GDM1 (cell line): Measurements from ENCODE around the gene TRPM3.

Source experiments
- DNase-seq: peaks from one replicate; lab custom pipeline; 2025; lab: John Stamatoyannopoulos, UW

Gene TRPM3

DNA sequence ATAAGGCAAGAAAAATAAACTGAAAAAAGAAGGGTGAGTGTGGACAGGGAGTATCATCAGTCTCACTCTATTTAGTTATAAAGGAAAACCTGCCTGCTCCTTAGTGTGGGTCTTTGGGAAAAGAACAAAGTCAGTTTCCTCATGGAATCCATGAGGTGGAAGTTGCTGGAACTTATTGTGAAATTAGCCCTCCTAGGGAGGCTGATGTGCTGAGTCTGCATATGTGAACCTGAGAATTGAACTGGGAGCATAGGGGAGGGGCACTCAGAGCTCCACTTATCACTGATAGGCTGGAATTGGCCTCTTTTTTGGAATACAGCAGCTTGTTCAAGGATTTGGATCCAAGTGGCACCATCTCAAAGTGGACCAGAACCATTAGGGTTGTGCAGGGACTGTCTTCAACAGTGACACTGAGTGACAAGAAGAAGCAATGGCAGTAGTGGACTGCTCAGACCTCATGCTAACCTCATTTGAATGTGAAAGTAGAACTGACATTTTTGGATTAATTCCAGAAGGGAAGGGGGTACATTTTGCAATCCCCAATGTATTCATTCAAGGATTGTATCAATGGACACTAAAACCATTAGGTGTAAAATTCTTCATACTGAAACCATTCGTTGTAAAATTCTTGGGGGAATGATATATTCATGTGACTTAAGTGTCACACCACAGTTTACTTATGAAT, 603.4 kb downstream of the TRPM3 start:
- DNase-seq = no peak

- DNase-seq = no peak
Observed at GRCh38 chr9:70514273-70514672, 607.1 kb downstream of the TRPM3 start.

DNA sequence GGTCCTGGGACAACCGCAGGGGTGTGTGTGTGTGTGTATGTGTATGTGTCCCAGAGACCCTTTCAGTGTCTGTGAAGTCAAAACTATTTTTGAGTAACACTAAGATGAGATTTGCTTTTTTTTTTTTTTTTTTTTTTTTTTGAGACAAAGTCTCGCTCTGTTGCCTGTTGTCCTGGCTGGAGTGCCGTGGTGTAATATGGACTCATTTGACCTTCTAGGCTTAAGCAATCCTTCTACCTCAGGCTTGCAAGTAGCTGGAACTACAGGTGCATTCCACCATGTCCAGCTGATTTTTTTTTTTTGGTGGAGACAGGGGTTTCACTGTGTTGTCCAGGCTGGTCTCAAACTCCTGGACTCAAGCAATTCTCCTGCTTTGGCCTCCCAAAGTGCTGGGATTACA, 609.6 kb downstream of the TRPM3 start:
- no peak for DNase-seq

GRCh38 chr9:70510157-70510770, 611.2 kb downstream of the TRPM3 start:
- peak; percentile 13 for DNase-seq

DNA sequence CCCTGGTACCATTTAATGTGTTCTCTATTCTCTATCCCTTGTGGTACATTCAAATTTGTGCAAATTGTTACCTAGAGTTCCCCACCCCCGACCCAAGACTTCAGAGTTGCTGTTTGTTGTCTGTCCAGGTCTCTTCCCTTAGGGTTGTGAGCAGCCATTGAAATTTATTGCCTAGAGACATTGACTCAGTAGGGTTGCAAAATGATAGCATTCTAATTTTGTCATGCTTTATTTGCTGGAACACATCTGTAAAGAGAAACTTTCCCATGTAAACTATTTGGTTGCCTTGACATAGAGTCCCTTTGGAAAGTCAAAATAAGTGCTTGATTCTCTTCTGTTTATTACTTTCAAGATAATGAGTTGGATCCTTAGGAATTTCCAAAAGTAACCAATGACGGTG, 615.3 kb downstream of the TRPM3 start:
- DNase-seq = no peak

- DNase-seq = no peak
Observed at GRCh38 chr9:70504834-70505233, 616.6 kb downstream of the TRPM3 start.

- DNase-seq = no peak
Observed at GRCh38 chr9:70502690-70503089, 618.7 kb downstream of the TRPM3 start.

DNA sequence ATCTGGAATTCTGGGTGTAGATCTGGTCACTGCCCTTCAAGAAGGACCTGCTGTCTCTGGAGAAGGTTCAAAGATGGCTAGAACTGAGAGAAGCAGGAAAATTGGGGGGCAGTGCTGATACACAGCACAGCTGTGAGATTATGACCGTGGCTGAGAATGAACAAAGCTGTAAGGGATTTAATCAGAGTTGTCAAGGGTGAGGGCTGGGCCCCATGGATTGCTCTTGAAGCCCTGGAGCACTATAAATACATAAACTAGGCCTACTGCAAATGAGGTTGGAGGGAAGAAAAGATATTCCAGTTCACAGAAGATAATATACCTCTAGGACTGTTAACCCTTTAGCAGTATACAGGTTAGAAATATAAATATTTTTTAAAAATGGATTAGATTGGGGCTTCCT, 620.6 kb downstream of the TRPM3 start:
- DNase-seq = no peak

DNA sequence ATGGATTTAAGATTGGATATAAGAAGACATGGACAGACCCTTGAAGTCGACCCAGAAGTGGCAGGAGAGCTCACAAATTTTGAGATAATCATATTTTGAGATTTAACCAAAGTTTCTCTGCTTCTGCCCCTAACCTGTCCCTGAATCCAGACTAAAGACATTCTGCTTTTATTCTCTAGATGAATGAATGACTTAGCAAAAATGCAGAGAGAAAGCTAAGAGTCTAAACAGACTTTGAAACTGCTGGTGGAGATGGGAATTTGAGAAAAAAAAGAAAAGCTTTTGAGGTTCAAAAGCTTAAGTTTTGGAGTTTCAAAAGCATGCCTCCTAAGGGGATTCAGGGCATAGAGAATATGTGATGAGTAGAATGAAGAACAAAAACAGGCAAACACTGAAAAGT, 621.8 kb downstream of the TRPM3 start:
- DNase-seq = no peak

DNA sequence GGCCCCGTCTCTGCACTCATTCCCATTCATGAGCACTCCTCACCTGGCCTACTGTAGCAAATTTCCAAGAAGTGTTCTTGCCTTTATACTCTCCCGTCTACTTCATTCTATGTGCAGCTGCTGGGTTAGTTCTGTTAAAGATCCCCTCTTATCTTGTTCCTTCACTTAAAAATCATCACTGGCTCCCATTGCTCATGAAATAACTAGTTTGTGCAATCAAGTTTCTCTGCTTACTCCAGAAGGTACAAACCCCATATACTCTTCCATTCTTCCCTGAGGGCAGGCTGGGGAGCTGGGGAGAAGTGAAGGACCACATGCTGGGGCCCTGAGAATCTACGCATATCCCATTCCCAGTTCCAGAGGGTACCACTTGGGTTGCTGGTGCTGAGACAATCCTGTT, 622.6 kb downstream of the TRPM3 start:
- DNase-seq = no peak

DNA sequence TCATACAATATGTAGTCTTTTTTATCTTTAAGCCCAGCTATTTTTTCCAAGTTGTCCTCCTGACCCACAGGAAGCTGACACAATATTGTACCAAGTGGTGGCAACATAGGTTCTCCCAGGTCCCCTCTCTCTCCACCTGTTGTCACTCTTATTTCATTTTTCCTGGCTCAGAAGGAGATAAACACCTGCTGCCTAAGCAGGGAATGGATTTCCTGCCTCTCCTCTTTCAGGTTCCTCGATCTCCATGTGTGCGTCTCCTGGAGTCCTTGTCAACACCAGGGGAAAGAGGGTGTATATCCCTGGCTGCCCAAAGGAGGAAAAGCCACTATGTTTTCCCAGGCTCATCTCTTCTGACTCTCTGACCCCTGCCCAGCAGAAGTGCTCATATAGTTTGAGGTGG, 625.2 kb downstream of the TRPM3 start:
- DNase-seq = no peak

- no peak for DNase-seq
Observed at GRCh38 chr9:70495514-70495913, 625.9 kb downstream of the TRPM3 start.

DNA sequence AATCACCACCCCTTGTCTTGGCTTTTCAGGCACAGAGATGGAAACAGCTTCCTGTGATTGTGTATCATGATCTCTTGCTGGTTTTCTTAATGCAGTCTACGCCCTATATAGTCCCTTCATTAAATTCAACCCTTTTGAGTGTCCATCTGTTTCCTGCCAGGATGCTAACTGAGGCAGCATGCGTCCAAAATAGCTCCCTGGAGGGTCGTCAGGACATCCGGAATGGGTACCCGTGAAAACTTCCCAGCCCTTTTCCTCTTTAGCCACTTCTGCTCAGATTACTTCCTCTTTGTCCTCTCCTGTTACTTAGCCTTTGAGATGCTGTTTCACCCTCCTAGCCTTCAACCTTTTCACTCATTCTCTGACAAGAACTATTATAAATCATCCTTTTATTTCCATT, 627.2 kb downstream of the TRPM3 start:
- DNase-seq = peak; percentile 78

GRCh38 chr9:70493029-70493428, 628.4 kb downstream of the TRPM3 start:
- no peak for DNase-seq

DNA sequence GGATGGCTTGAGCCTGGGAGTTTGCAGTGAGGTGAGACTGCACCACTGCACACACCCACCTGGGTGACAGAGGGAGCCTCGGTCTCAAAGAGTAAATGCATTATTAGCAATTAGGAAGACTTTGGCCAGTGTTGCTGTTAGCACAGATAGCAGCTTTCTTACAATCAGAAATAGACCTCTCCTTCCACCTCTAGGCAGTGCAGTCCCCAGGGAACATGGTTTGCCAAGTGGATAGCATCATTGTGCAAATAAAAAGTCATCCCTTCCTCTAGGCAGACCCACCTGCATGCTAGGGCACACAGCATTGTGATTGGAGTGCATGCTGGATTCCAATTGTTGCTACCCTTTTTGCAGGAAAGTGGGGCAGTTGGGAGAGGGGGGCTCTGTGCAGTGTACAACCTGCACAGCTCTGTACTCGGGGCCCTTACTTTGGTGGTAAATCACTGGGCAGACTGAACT, 629.1 kb downstream of the TRPM3 start:
- no peak for DNase-seq

- no peak for DNase-seq
Observed at GRCh38 chr9:70491426-70492318, 629.7 kb downstream of the TRPM3 start.

DNA sequence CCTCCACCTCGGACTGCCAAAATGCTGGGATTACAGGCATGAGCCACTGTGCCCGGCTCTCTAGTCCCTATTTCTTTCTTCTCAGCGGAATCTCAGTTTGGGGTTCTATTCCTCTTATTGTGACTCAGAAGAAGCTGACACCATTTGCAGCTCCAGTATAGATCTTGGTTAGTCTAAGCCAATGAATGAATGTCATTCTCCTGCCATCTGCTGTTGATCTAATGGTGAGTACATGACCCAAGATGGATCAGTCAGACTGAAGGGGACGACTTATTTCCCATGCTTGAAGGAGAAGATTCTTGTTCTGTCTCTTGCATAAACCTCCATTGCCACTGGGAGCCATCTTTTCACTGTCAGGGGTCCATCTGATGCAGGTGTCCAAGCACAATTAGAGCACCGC, 630.9 kb downstream of the TRPM3 start:
- DNase-seq = no peak

DNA sequence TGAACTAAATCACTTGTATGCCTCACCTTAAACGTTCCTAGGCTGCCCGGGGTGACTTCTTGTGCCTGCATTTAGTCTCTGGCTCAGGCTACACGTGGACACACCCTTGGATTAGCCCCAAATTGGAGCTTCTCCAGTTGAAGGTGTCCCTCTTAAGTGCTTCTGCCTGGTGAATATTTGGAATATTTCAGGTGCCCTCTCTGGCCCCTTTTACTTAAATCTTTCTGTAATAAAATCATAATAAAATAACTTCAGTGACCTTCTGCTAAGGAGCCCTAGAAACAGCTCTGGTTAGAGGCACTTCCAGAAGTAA, 632.7 kb downstream of the TRPM3 start:
- no peak for DNase-seq

GRCh38 chr9:70488098-70488792, 633.2 kb downstream of the TRPM3 start:
- DNase-seq = no peak

DNA sequence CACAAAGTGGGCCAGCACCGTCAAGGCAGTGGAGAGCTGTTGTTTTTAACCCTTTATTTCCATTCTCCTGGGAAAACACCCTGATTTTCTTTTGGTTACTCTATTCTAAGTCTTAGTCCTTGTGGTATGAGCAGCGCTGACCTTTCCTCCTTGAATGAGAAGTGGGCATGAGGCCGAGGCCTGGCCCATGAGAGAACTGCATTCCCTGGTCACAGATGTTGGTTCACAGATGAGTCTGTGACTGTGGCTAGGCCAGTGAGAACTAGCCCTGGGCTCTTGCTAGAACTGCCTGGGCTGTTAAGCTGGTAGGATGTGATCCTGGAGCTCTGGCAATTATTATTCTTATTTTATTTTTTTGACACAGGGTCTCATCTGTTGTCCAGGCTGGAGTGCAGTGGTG, 635.3 kb downstream of the TRPM3 start:
- no peak for DNase-seq

DNA sequence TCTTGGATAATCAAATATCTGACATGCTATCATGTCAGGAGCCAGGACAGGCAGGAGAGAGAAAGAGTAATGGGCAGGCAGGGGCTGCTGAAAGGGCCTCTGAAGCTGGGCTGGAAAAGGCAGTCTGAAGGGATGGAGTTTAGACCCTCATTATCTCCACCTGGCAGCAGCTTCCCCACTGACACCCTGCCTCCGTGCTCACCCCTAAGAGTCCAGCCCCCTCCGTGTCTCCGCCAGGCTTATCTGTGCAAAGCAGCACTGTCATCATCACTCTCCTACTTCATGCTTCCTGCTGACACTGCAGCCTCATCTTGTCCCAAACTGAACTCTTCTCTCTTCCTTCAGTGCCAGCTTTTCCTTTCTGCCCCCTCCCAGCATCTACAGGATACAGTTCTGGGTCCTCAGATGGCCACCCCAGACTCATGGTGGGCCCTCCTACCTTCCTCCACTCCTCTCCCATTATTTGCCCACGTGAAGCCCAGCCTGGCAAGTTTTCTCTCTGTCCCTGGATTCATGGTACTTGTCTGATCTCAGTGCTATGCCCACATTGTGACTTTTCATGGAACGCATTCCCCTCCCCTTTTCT, 636.1 kb downstream of the TRPM3 start:
- DNase-seq = peak; percentile 68
